A673 (cell line): Measurements from ENCODE around the gene PTPRQ. TPM values are rescaled to one million over a fixed set of nuclear protein-coding genes. Genes with fewer than 3 reads are reported as not detected.
A peak's percentile ranks its signal among the peaks of the same experiment; 100 is the strongest.

Experiments
- BruUV-seq: library from RNA; stranded (reverse); fragments of 400-500 nt; replicated peaks from 2 replicates; lab custom pipeline; 2021; lab: Mats Ljungman, UMichigan
- CTCF ChIA-PET: fragments of 300-600 bp; sonication (Branson Sonifier 250); formaldehyde crosslinking; loops from one replicate; lab custom pipeline; 2022; ENCODE audit warnings: antibody characterized with exemption; lab: Charles Lee
- POLR2A ChIA-PET: fragments of 300-600 bp; sonication (Branson Sonifier 250); formaldehyde crosslinking; loops from one replicate; lab custom pipeline; 2022; ENCODE audit warnings: antibody characterized with exemption; ENCODE audit not compliant: low non-redundant PET; lab: Charles Lee
- DNase-seq: peaks from one replicate; pipeline ENCODE4 v3.0.0-alpha.2; 2015; ENCODE audit warnings: low spot score
- H3K27ac ChIP-seq: fragments of 200-600 bp; sonication (generic); 2 replicates; pipeline ENCODE4 v1.5.1; 2016; ENCODE audit warnings: mixed run types, low read depth, mild to moderate bottlenecking, mixed read lengths, antibody characterized with exemption, low read length; ENCODE audit not compliant: poor library complexity, severe bottlenecking
- H3K27me3 ChIP-seq: fragments of 200-600 bp; sonication (generic); replicated peaks from 2 replicates; pipeline ENCODE4 v1.6.1; 2017; ENCODE audit warnings: mixed run types, low read depth, mild to moderate bottlenecking, mixed read lengths, antibody characterized with exemption, low read length; ENCODE audit not compliant: insufficient read depth, poor library complexity
- H3K36me3 ChIP-seq: fragments of 200-600 bp; sonication (generic); 2 replicates; pipeline ENCODE4 v1.6.1; 2016; ENCODE audit warnings: mixed run types, mild to moderate bottlenecking, mixed read lengths, antibody characterized with exemption, low read length; ENCODE audit not compliant: insufficient read depth, poor library complexity, severe bottlenecking
- H3K4me1 ChIP-seq: fragments of 200-600 bp; sonication (generic); 2 replicates; pipeline ENCODE4 v1.6.1; 2017; ENCODE audit warnings: mixed run types, mild to moderate bottlenecking, mixed read lengths, antibody characterized with exemption, low read length; ENCODE audit not compliant: insufficient read depth, poor library complexity, severe bottlenecking
- H3K4me3 ChIP-seq: fragments of 200-600 bp; sonication (generic); 2 replicates; pipeline ENCODE4 v1.5.1; 2016; ENCODE audit warnings: low read depth, mixed run types, mild to moderate bottlenecking, mixed read lengths, low read length; ENCODE audit not compliant: poor library complexity, severe bottlenecking
- H3K9me3 ChIP-seq: fragments of 200-600 bp; sonication (generic); 2 replicates; pipeline ENCODE4 v1.6.1; 2016; ENCODE audit warnings: mixed run types, low read depth, mild to moderate bottlenecking, mixed read lengths, antibody characterized with exemption, low read length; ENCODE audit not compliant: poor library complexity, severe bottlenecking
- CTCF ChIP-seq: fragments of 300-800, 200-600 bp; sonication (generic); conservative IDR thresholded peaks from 2 replicates; pipeline ENCODE4 v1.5.1; 2017; ENCODE audit warnings: low read depth, mild to moderate bottlenecking, antibody characterized with exemption, low read length, moderate library complexity, mixed read lengths
- EZH2 ChIP-seq: fragments of 200-600 bp; sonication (generic); IDR thresholded peaks from 2 replicates; pipeline ENCODE4 v1.6.1; 2017; ENCODE audit warnings: borderline replicate concordance, low read depth, mild to moderate bottlenecking, mixed read lengths, antibody characterized with exemption, low read length; ENCODE audit not compliant: poor library complexity, severe bottlenecking
- intact Hi-C: fragments of 100-400 bp; cut with micrococcal nuclease; formaldehyde crosslinking; loops from one replicate; pipeline ENCODE4 v1.10.0; 2022; ENCODE audit not compliant: unreplicated experiment
- total RNA-seq: library from RNA; stranded (reverse); gene quantifications from 2 replicates; pipeline ENCODE4 v1.2.3, GENCODE V29; 2021

Gene PTPRQ
- total RNA-seq, 1 experiment from 2014 or later: 0.15 TPM

GRCh38 chr12:80401191-80401590 lies 42.8 kb upstream of the PTPRQ start:
- Histone ChIP-seq H3K27me3 (no peaks in the 10 kb centered on the region), H3K27ac (no peak overlapping the region), H3K4me1 (no peaks in the 10 kb centered on the region), H3K9me3 (no peaks in the 10 kb centered on the region), H3K4me3 (peak overlapping the region; percentile 27), H3K36me3 (no peaks in the 10 kb centered on the region)
- POLR2A ChIA-PET: interaction anchor here (0.8 kb wide), 1 partner anchor 709 kb away, joined by 3 read pairs; no protein-coding TSS in a partner anchor
- CTCF ChIA-PET: interaction anchor here (0.6 kb wide), 1 partner anchor 214 kb away, joined by 4 read pairs; no protein-coding TSS in a partner anchor
- intact Hi-C loops: no loop called here
- no peak for DNase-seq
- no TSS peak for BruUV-seq
- TF ChIP-seq CTCF (no peak), EZH2 (no peak)

GRCh38 chr12:80404629-80405028 lies 39.4 kb upstream of the PTPRQ start:
- intact Hi-C loops: no loop called here
- Histone ChIP-seq H3K4me3 (no peak overlapping the region), H3K9me3 (no peaks in the 10 kb centered on the region), H3K27me3 (no peaks in the 10 kb centered on the region), H3K4me1 (no peaks in the 10 kb centered on the region), H3K36me3 (no peaks in the 10 kb centered on the region), H3K27ac (no peak overlapping the region)
- ChIA-PET CTCF (no interaction called here), POLR2A (no interaction called here)
- TF ChIP-seq EZH2: no peak
- no peak for TF ChIP-seq CTCF
- BruUV-seq: no TSS peak
- DNase-seq: no peak

- Histone ChIP-seq H3K4me1 (no peaks in the 10 kb centered on the region), H3K4me3 (no peak overlapping the region), H3K27ac (no peak overlapping the region), H3K36me3 (no peaks in the 10 kb centered on the region), H3K27me3 (no peaks in the 10 kb centered on the region), H3K9me3 (no peaks in the 10 kb centered on the region)
- ChIA-PET CTCF (no interaction called here), POLR2A (no interaction called here)
- no peak for DNase-seq
- intact Hi-C loops: no loop called here
- no peak for TF ChIP-seq EZH2
- no peak for TF ChIP-seq CTCF
- BruUV-seq: no TSS peak
Observed at GRCh38 chr12:80406253-80406652, 37.8 kb upstream of the PTPRQ start.
